Measurements from ENCODE around the gene GRIN2A. TPM values are rescaled to one million over a fixed set of nuclear protein-coding genes. Genes with fewer than 3 reads are reported as not detected.

The GRIN2A gene
- total RNA-seq = 10 to 100 TPM in 1 of 2 donors, 1 to 10 TPM in 1; 7.0 to 20.3 TPM
- polyA plus RNA-seq (ENCODE audit: insufficient read depth, low read depth, low replicate concordance) = 10.4 TPM
- long read RNA-seq, donor 1 = 0 reads
- long read RNA-seq, donor 2 = 0 reads

GRCh38 chr16:10182222-10183053 lies at the start of gene GRIN2A:
GRIN2A (minus strand) TSS chr16:10182428; CDS start chr16:10180411, 2,017 bp downstream.
- H3K36me3 ChIP-seq (ENCODE audit: low read depth, missing control alignments) = no peaks in the 10 kb centered on the region
- H3K27me3 ChIP-seq = no peaks in the 10 kb centered on the region
- H3K4me3 ChIP-seq = peak within 1 kb of the TSS; percentile 37 to 68
- WGBS, 2 donors = 0% methylated on average over 4 to 64 of the region's 64 CpGs
- H3K27ac ChIP-seq = no peak within 1 kb of the TSS
- DNase-seq = peak; percentile 44
- intact Hi-C loops (cut with DNase I; ENCODE audit: low total_unique reads) = no loop called here
- H3K9me3 ChIP-seq = no peaks in the 10 kb centered on the region
- H3K4me1 ChIP-seq = peaks cover 4% of the 10 kb centered on the region
- no peak for TF ChIP-seq POLR2A (IDR thresholded peaks at IDR 0.05)
- TF ChIP-seq CTCF (IDR thresholded peaks at IDR 0.05) = no peak

- Histone ChIP-seq H3K9me3 (no peaks in the 10 kb centered on the region), H3K4me3 (no peak overlapping the region), H3K27ac (no peak overlapping the region), H3K4me1 (no peaks in the 10 kb centered on the region), H3K27me3 (no peaks in the 10 kb centered on the region), H3K36me3 (ENCODE audit: low read depth, missing control alignments) (no peaks in the 10 kb centered on the region)
- no peak for DNase-seq
- 91 to 100% methylated on average over 2 of the region's 2 CpGs for WGBS, 2 donors
- no peak for TF ChIP-seq POLR2A (IDR thresholded peaks at IDR 0.05)
- TF ChIP-seq CTCF (IDR thresholded peaks at IDR 0.05) = no peak
- intact Hi-C loops (cut with DNase I; ENCODE audit: low total_unique reads) = no loop called here
These were observed 49.3 kb upstream of the GRIN2A start for GRCh38 chr16:10231563-10231962.

GRCh38 chr16:10228779-10229178 lies 46.6 kb upstream of the GRIN2A start:
- no peak overlapping the region for H3K4me3 ChIP-seq
- TF ChIP-seq CTCF (IDR thresholded peaks at IDR 0.05) (no peak), POLR2A (IDR thresholded peaks at IDR 0.05) (no peak)
- no peaks in the 10 kb centered on the region for H3K4me1 ChIP-seq
- no peak overlapping the region for H3K27ac ChIP-seq
- no peak for DNase-seq
- H3K9me3 ChIP-seq = no peaks in the 10 kb centered on the region
- H3K36me3 ChIP-seq (ENCODE audit: low read depth, missing control alignments) = no peaks in the 10 kb centered on the region
- intact Hi-C loops (cut with DNase I; ENCODE audit: low total_unique reads) = no loop called here
- H3K27me3 ChIP-seq = no peaks in the 10 kb centered on the region
- 20 to 35% methylated on average over 2 of the region's 2 CpGs for WGBS, 2 donors

GRCh38 chr16:10226987-10227306 lies 44.7 kb upstream of the GRIN2A start:
- H3K27me3 ChIP-seq = no peaks in the 10 kb centered on the region
- H3K4me3 ChIP-seq = no peak overlapping the region
- no peak for TF ChIP-seq CTCF (IDR thresholded peaks at IDR 0.05)
- TF ChIP-seq POLR2A (IDR thresholded peaks at IDR 0.05) = no peak
- intact Hi-C loops (cut with DNase I; ENCODE audit: low total_unique reads) = no loop called here
- DNase-seq = no peak
- no peaks in the 10 kb centered on the region for H3K36me3 ChIP-seq (ENCODE audit: low read depth, missing control alignments)
- no peaks in the 10 kb centered on the region for H3K9me3 ChIP-seq
- no peaks in the 10 kb centered on the region for H3K4me1 ChIP-seq
- 56 to 61% methylated on average over 1 of the region's 1 CpG for WGBS, 2 donors
- no peak overlapping the region for H3K27ac ChIP-seq
